BE2C (cell line): ENCODE data around the gene PACSIN2.

Source experiments
- DNase-seq: peaks from one replicate; pipeline ENCODE4 v3.0.0-alpha.2; 2020
- H3K27me3 ChIP-seq: fragments of 250-450 bp; sonication (Bioruptor Pico); 2 replicates; pipeline ENCODE4 v1.5.1; 2020; ENCODE audit warnings: mild to moderate bottlenecking
- H3K36me3 ChIP-seq: fragments of 250-450 bp; sonication (Bioruptor Pico); 2 replicates; pipeline ENCODE4 v1.5.1; 2020; ENCODE audit warnings: mild to moderate bottlenecking
- H3K4me1 ChIP-seq: fragments of 250-450 bp; sonication (Bioruptor Pico); 2 replicates; pipeline ENCODE4 v1.5.1; 2020
- H3K4me3 ChIP-seq: 2 replicates; pipeline ENCODE4 v1.5.1; 2011; ENCODE audit warnings: low read depth, low read length
- H3K9me3 ChIP-seq: fragments of 250-450 bp; sonication (Bioruptor Pico); 2 replicates; pipeline ENCODE4 v1.5.1; 2020
- TF ChIP-seq, protein P1 (sequence below): IDR thresholded peaks from 2 replicates; pipeline ENCODE4 v1.5.1; 2012; ENCODE audit warnings: mild to moderate bottlenecking, low read depth, low read length

The PACSIN2 gene

DNA sequence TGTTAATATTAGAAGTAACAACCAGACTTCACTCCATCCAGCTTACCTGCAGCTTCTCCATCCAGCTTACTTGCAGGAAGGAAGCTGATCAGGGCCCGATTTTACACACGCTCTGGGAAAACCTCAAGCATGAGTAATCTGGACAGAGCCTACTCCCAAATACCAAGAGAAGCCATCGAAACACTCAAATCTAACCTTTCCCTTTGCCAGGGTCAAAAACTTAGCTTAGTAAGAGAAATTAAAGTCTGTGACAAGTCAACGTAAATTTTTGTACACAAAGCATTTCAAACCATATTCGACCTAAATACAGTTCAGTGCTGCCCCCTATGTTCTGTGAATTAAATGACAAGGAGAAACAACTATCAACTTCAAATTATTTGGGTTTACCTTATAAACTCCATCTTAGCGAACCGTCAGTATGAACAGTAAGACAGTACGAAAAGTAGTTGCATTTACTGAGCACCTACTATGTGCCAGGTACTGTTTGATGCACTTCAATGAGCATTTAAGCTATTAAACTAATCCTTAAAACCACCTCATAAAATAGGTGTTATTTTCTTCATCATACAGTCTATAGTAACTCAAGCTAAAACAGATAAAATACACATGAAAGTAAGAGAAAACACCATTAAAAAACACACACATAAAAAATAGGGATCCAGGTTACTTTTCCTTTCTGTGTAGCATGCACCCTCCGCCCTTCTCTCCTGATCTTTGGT lies 194.7 kb downstream of the PACSIN2 start:
- TF ChIP-seq, protein P1, sequence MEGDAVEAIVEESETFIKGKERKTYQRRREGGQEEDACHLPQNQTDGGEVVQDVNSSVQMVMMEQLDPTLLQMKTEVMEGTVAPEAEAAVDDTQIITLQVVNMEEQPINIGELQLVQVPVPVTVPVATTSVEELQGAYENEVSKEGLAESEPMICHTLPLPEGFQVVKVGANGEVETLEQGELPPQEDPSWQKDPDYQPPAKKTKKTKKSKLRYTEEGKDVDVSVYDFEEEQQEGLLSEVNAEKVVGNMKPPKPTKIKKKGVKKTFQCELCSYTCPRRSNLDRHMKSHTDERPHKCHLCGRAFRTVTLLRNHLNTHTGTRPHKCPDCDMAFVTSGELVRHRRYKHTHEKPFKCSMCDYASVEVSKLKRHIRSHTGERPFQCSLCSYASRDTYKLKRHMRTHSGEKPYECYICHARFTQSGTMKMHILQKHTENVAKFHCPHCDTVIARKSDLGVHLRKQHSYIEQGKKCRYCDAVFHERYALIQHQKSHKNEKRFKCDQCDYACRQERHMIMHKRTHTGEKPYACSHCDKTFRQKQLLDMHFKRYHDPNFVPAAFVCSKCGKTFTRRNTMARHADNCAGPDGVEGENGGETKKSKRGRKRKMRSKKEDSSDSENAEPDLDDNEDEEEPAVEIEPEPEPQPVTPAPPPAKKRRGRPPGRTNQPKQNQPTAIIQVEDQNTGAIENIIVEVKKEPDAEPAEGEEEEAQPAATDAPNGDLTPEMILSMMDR: peak; percentile 67
- no peaks in the 10 kb centered on the region for H3K4me1 ChIP-seq
- no peaks in the 10 kb centered on the region for H3K9me3 ChIP-seq
- no peak for DNase-seq
- H3K4me3 ChIP-seq: no peak overlapping the region
- H3K27me3 ChIP-seq: no peaks in the 10 kb centered on the region
- H3K36me3 ChIP-seq: no peaks in the 10 kb centered on the region
